Muscle of arm (tissue), 14 donors: ENCODE data around the gene TLCD5. TPM values are rescaled to one million over a fixed set of nuclear protein-coding genes. Genes with fewer than 3 reads are reported as not detected.

ENCODE experiments used
- DNase-seq: peaks from one replicate; pipeline ENCODE4 v3.0.0-alpha.2; 2013
- long read RNA-seq, 11 donors: transcript quantifications; one replicate each; lab custom pipeline, GENCODE V29; 2026
- polyA plus RNA-seq, 12 donors: library from polyadenylated mRNA; unstranded; fragments of 120-200 nt; gene quantifications; one replicate each; pipeline ENCODE4 v1.2.1, GENCODE V29; 2013; ENCODE audit not compliant: insufficient read length in 12 of 12

The TLCD5 gene
- 10 to 100 TPM in 3 of 12 donors, 1 to 10 TPM in 8, not detected in 1; 6.2 to 12.1 (median 8.5) TPM for polyA plus RNA-seq
- long read RNA-seq, donor 1, full-length matches to known transcripts = 3 of 3 reads
- long read RNA-seq, donor 1, partial matches to known transcripts = 0 of 3 reads
- long read RNA-seq, donor 1, other reads (novel, unspliced or antisense) = 0 of 3 reads
- long read RNA-seq, donor 2, full-length matches to known transcripts = 1 of 1 reads
- long read RNA-seq, donor 2, partial matches to known transcripts = 0 of 1 reads
- long read RNA-seq, donor 2, other reads (novel, unspliced or antisense) = 0 of 1 reads
- long read RNA-seq, donor 3, full-length matches to known transcripts = 2 of 2 reads
- long read RNA-seq, donor 3, partial matches to known transcripts = 0 of 2 reads
- long read RNA-seq, donor 3, other reads (novel, unspliced or antisense) = 0 of 2 reads
- long read RNA-seq, donor 4, full-length matches to known transcripts = 2 of 2 reads
- long read RNA-seq, donor 4, partial matches to known transcripts = 0 of 2 reads
- long read RNA-seq, donor 4, other reads (novel, unspliced or antisense) = 0 of 2 reads
- long read RNA-seq, donor 5 = 0 reads
- long read RNA-seq, donor 6, full-length matches to known transcripts = 2 of 2 reads
- long read RNA-seq, donor 6, partial matches to known transcripts = 0 of 2 reads
- long read RNA-seq, donor 6, other reads (novel, unspliced or antisense) = 0 of 2 reads
- long read RNA-seq, donor 7, full-length matches to known transcripts = 3 of 3 reads
- long read RNA-seq, donor 7, partial matches to known transcripts = 0 of 3 reads
- long read RNA-seq, donor 7, other reads (novel, unspliced or antisense) = 0 of 3 reads
- long read RNA-seq, donor 8, full-length matches to known transcripts = 4 of 19 reads
- long read RNA-seq, donor 8, partial matches to known transcripts = 15 of 19 reads
- long read RNA-seq, donor 8, other reads (novel, unspliced or antisense) = 0 of 19 reads
- long read RNA-seq, donor 9 = 0 reads
- long read RNA-seq, donor 10 = 0 reads
- long read RNA-seq, donor 11, full-length matches to known transcripts = 5 of 5 reads
- long read RNA-seq, donor 11, partial matches to known transcripts = 0 of 5 reads
- long read RNA-seq, donor 11, other reads (novel, unspliced or antisense) = 0 of 5 reads

GRCh38 chr11:120324932-120325810 lies at the start of gene TLCD5:
TSS of gene TLCD5 (plus strand) at chr11:120325299. CDS start at chr11:120327442, 2,143 bp downstream.
- peak; percentile 61 for DNase-seq

- DNase-seq = no peak
These were observed 45.6 kb upstream of the TLCD5 start for GRCh38 chr11:120279502-120279901.

- no peak for DNase-seq
These were observed 44.5 kb upstream of the TLCD5 start for GRCh38 chr11:120280600-120281051.

GRCh38 chr11:120281143-120281795 lies 43.8 kb upstream of the TLCD5 start:
- no peak for DNase-seq

- DNase-seq = no peak
These were observed 42.0 kb upstream of the TLCD5 start for GRCh38 chr11:120283124-120283523.

- no peak for DNase-seq
These were observed 40.8 kb upstream of the TLCD5 start for GRCh38 chr11:120284272-120284671.

GRCh38 chr11:120285256-120285655 lies 39.8 kb upstream of the TLCD5 start:
- no peak for DNase-seq

GRCh38 chr11:120288021-120288420 lies 37.1 kb upstream of the TLCD5 start:
- no peak for DNase-seq

- DNase-seq = no peak
These were observed 35.7 kb upstream of the TLCD5 start for GRCh38 chr11:120289426-120289825.

- no peak for DNase-seq
These were observed 34.1 kb upstream of the TLCD5 start for GRCh38 chr11:120290956-120291355.

GRCh38 chr11:120293038-120293800 lies 31.9 kb upstream of the TLCD5 start:
- DNase-seq = no peak

- no peak for DNase-seq
These were observed 31.0 kb upstream of the TLCD5 start for GRCh38 chr11:120294096-120294495.

GRCh38 chr11:120295099-120295498 lies 30.0 kb upstream of the TLCD5 start:
- no peak for DNase-seq

GRCh38 chr11:120296554-120296953 lies 28.5 kb upstream of the TLCD5 start:
- DNase-seq = no peak

GRCh38 chr11:120298461-120298860 lies 26.6 kb upstream of the TLCD5 start:
- no peak for DNase-seq

- no peak for DNase-seq
These were observed 22.9 kb upstream of the TLCD5 start for GRCh38 chr11:120302001-120302805.

GRCh38 chr11:120303004-120303637 lies 22.0 kb upstream of the TLCD5 start:
- DNase-seq = peak; percentile 71

- no peak for DNase-seq
These were observed 20.6 kb upstream of the TLCD5 start for GRCh38 chr11:120304526-120304925.
